ENCODE results near the gene CAPZA2.
"Not testable (repeated sequence)": the region's sequence is repeated elsewhere in the genome, so short reads cannot be mapped to it uniquely, and the experiment has no call there.

The CAPZA2 gene

GRCh38 chr7:116862234-116862950 is at the start of gene CAPZA2:
TSS of gene CAPZA2 (plus strand) at chr7:116862587. CDS start at chr7:116862612, 25 bp downstream.
- Histone ChIP-seq H3K27ac (ENCODE audit: low read length) (peak within 1 kb of the TSS; percentile 97), H3K9me3 (ENCODE audit: control insufficient read depth in 2 of 2, low read length in 2 of 2) (no peaks in the 10 kb centered on the region), H3K27me3 (ENCODE audit: control insufficient read depth in 1 of 2, insufficient read depth in 2 of 2, low read length in 2 of 2) (no peaks in the 10 kb centered on the region), H3K36me3 (ENCODE audit: control insufficient read depth in 2 of 2, insufficient read depth in 2 of 2, low read length in 2 of 2) (no peaks in the 10 kb centered on the region), H3K9ac (ENCODE audit: low read length in 2 of 2) (peak within 1 kb of the TSS; percentile 99), H3K4me1 (ENCODE audit: control insufficient read depth, insufficient read depth, low read length) (peaks cover 6% of the 10 kb centered on the region), H3K4me3 (ENCODE audit: low read length in 2 of 2) (peak within 1 kb of the TSS; percentile 74 to 92)

- Histone ChIP-seq H3K4me1 (ENCODE audit: control insufficient read depth, insufficient read depth, low read length) (no peaks in the 10 kb centered on the region), H3K9me3 (ENCODE audit: control insufficient read depth in 2 of 2, low read length in 2 of 2) (no peaks in the 10 kb centered on the region), H3K4me3 (ENCODE audit: low read length in 2 of 2) (no peak overlapping the region), H3K27ac (ENCODE audit: low read length) (no peak overlapping the region), H3K36me3 (ENCODE audit: control insufficient read depth in 2 of 2, insufficient read depth in 2 of 2, low read length in 2 of 2) (no peaks in the 10 kb centered on the region), H3K9ac (ENCODE audit: low read length in 2 of 2) (no peak overlapping the region), H3K27me3 (ENCODE audit: control insufficient read depth in 1 of 2, insufficient read depth in 2 of 2, low read length in 2 of 2) (no peaks in the 10 kb centered on the region)
Observed at GRCh38 chr7:116812860-116813259, 49.5 kb upstream of the CAPZA2 start.

GRCh38 chr7:116813371-116813770 is 49.0 kb upstream of the CAPZA2 start:
- not testable (repeated sequence) for H3K4me1 ChIP-seq (ENCODE audit: control insufficient read depth, insufficient read depth, low read length); H3K9me3 ChIP-seq (ENCODE audit: control insufficient read depth in 2 of 2, low read length in 2 of 2); H3K9ac ChIP-seq (ENCODE audit: low read length in 2 of 2); H3K27ac ChIP-seq (ENCODE audit: low read length); H3K4me3 ChIP-seq (ENCODE audit: low read length in 2 of 2); H3K36me3 ChIP-seq (ENCODE audit: control insufficient read depth in 2 of 2, insufficient read depth in 2 of 2, low read length in 2 of 2); H3K27me3 ChIP-seq (ENCODE audit: control insufficient read depth in 1 of 2, insufficient read depth in 2 of 2, low read length in 2 of 2)

- Histone ChIP-seq H3K4me3 (ENCODE audit: low read length in 2 of 2) (no peak overlapping the region), H3K9me3 (ENCODE audit: control insufficient read depth in 2 of 2, low read length in 2 of 2) (no peaks in the 10 kb centered on the region), H3K9ac (ENCODE audit: low read length in 2 of 2) (no peak overlapping the region), H3K27ac (ENCODE audit: low read length) (no peak overlapping the region), H3K36me3 (ENCODE audit: control insufficient read depth in 2 of 2, insufficient read depth in 2 of 2, low read length in 2 of 2) (no peaks in the 10 kb centered on the region), H3K27me3 (ENCODE audit: control insufficient read depth in 1 of 2, insufficient read depth in 2 of 2, low read length in 2 of 2) (no peaks in the 10 kb centered on the region), H3K4me1 (ENCODE audit: control insufficient read depth, insufficient read depth, low read length) (no peaks in the 10 kb centered on the region)
Observed at GRCh38 chr7:116815041-116815440, 47.3 kb upstream of the CAPZA2 start.

- H3K27me3 ChIP-seq (ENCODE audit: control insufficient read depth in 1 of 2, insufficient read depth in 2 of 2, low read length in 2 of 2): no peaks in the 10 kb centered on the region
- no peaks in the 10 kb centered on the region for H3K4me1 ChIP-seq (ENCODE audit: control insufficient read depth, insufficient read depth, low read length)
- H3K9me3 ChIP-seq (ENCODE audit: control insufficient read depth in 2 of 2, low read length in 2 of 2): peaks cover 0 to 2% of the 10 kb centered on the region in 2 donors
- H3K27ac ChIP-seq (ENCODE audit: low read length): no peak overlapping the region
- no peak overlapping the region for H3K9ac ChIP-seq (ENCODE audit: low read length in 2 of 2)
- no peaks in the 10 kb centered on the region for H3K36me3 ChIP-seq (ENCODE audit: control insufficient read depth in 2 of 2, insufficient read depth in 2 of 2, low read length in 2 of 2)
- no peak overlapping the region for H3K4me3 ChIP-seq (ENCODE audit: low read length in 2 of 2)
Observed at GRCh38 chr7:116820149-116820548, 42.2 kb upstream of the CAPZA2 start.

GRCh38 chr7:116821647-116822046 is 40.7 kb upstream of the CAPZA2 start:
- not testable (repeated sequence) for H3K4me1 ChIP-seq (ENCODE audit: control insufficient read depth, insufficient read depth, low read length); H3K27me3 ChIP-seq (ENCODE audit: control insufficient read depth in 1 of 2, insufficient read depth in 2 of 2, low read length in 2 of 2); H3K36me3 ChIP-seq (ENCODE audit: control insufficient read depth in 2 of 2, insufficient read depth in 2 of 2, low read length in 2 of 2); H3K27ac ChIP-seq (ENCODE audit: low read length); H3K9me3 ChIP-seq (ENCODE audit: control insufficient read depth in 2 of 2, low read length in 2 of 2); H3K9ac ChIP-seq (ENCODE audit: low read length in 2 of 2); H3K4me3 ChIP-seq (ENCODE audit: low read length in 2 of 2)

GRCh38 chr7:116824449-116824848 is 37.9 kb upstream of the CAPZA2 start:
- Histone ChIP-seq H3K9me3 (ENCODE audit: control insufficient read depth in 2 of 2, low read length in 2 of 2) (peaks cover 0 to 2% of the 10 kb centered on the region in 2 donors), H3K36me3 (ENCODE audit: control insufficient read depth in 2 of 2, insufficient read depth in 2 of 2, low read length in 2 of 2) (no peaks in the 10 kb centered on the region), H3K4me1 (ENCODE audit: control insufficient read depth, insufficient read depth, low read length) (no peaks in the 10 kb centered on the region), H3K4me3 (ENCODE audit: low read length in 2 of 2) (no peak overlapping the region), H3K9ac (ENCODE audit: low read length in 2 of 2) (no peak overlapping the region), H3K27me3 (ENCODE audit: control insufficient read depth in 1 of 2, insufficient read depth in 2 of 2, low read length in 2 of 2) (no peaks in the 10 kb centered on the region), H3K27ac (ENCODE audit: low read length) (no peak overlapping the region)

- Histone ChIP-seq H3K9me3 (ENCODE audit: control insufficient read depth in 2 of 2, low read length in 2 of 2) (peaks cover 0 to 2% of the 10 kb centered on the region in 2 donors), H3K4me1 (ENCODE audit: control insufficient read depth, insufficient read depth, low read length) (no peaks in the 10 kb centered on the region), H3K36me3 (ENCODE audit: control insufficient read depth in 2 of 2, insufficient read depth in 2 of 2, low read length in 2 of 2) (no peaks in the 10 kb centered on the region), H3K27ac (ENCODE audit: low read length) (no peak overlapping the region), H3K4me3 (ENCODE audit: low read length in 2 of 2) (no peak overlapping the region), H3K9ac (ENCODE audit: low read length in 2 of 2) (no peak overlapping the region), H3K27me3 (ENCODE audit: control insufficient read depth in 1 of 2, insufficient read depth in 2 of 2, low read length in 2 of 2) (no peaks in the 10 kb centered on the region)
Observed at GRCh38 chr7:116828281-116828680, 34.1 kb upstream of the CAPZA2 start.

- Histone ChIP-seq H3K4me1 (ENCODE audit: control insufficient read depth, insufficient read depth, low read length) (no peaks in the 10 kb centered on the region), H3K27me3 (ENCODE audit: control insufficient read depth in 1 of 2, insufficient read depth in 2 of 2, low read length in 2 of 2) (no peaks in the 10 kb centered on the region), H3K9ac (ENCODE audit: low read length in 2 of 2) (no peak overlapping the region), H3K27ac (ENCODE audit: low read length) (no peak overlapping the region), H3K36me3 (ENCODE audit: control insufficient read depth in 2 of 2, insufficient read depth in 2 of 2, low read length in 2 of 2) (no peaks in the 10 kb centered on the region), H3K9me3 (ENCODE audit: control insufficient read depth in 2 of 2, low read length in 2 of 2) (peaks cover 0 to 2% of the 10 kb centered on the region in 2 donors), H3K4me3 (ENCODE audit: low read length in 2 of 2) (no peak overlapping the region)
Observed at GRCh38 chr7:116829041-116829440, 33.3 kb upstream of the CAPZA2 start.

- Histone ChIP-seq H3K36me3 (ENCODE audit: control insufficient read depth in 2 of 2, insufficient read depth in 2 of 2, low read length in 2 of 2) (no peaks in the 10 kb centered on the region), H3K27ac (ENCODE audit: low read length) (no peak overlapping the region), H3K4me3 (ENCODE audit: low read length in 2 of 2) (no peak overlapping the region), H3K4me1 (ENCODE audit: control insufficient read depth, insufficient read depth, low read length) (no peaks in the 10 kb centered on the region), H3K9ac (ENCODE audit: low read length in 2 of 2) (no peak overlapping the region), H3K9me3 (ENCODE audit: control insufficient read depth in 2 of 2, low read length in 2 of 2) (peaks cover 0 to 2% of the 10 kb centered on the region in 2 donors), H3K27me3 (ENCODE audit: control insufficient read depth in 1 of 2, insufficient read depth in 2 of 2, low read length in 2 of 2) (no peaks in the 10 kb centered on the region)
Observed at GRCh38 chr7:116829493-116829892, 32.9 kb upstream of the CAPZA2 start.

- Histone ChIP-seq H3K27ac (ENCODE audit: low read length) (no peak overlapping the region), H3K27me3 (ENCODE audit: control insufficient read depth in 1 of 2, insufficient read depth in 2 of 2, low read length in 2 of 2) (no peaks in the 10 kb centered on the region), H3K4me3 (ENCODE audit: low read length in 2 of 2) (no peak overlapping the region), H3K9me3 (ENCODE audit: control insufficient read depth in 2 of 2, low read length in 2 of 2) (no peaks in the 10 kb centered on the region), H3K4me1 (ENCODE audit: control insufficient read depth, insufficient read depth, low read length) (no peaks in the 10 kb centered on the region), H3K36me3 (ENCODE audit: control insufficient read depth in 2 of 2, insufficient read depth in 2 of 2, low read length in 2 of 2) (no peaks in the 10 kb centered on the region), H3K9ac (ENCODE audit: low read length in 2 of 2) (no peak overlapping the region)
Observed at GRCh38 chr7:116832692-116833091, 29.7 kb upstream of the CAPZA2 start.
